Endothelial cell of umbilical vein (primary cell): Measurements from ENCODE around the gene AP1B1. TPM values are rescaled to one million over a fixed set of nuclear protein-coding genes. Genes with fewer than 3 reads are reported as not detected.

ENCODE experiments used
- BruUV-seq: library from RNA; stranded (reverse); fragments of 400-500 nt; replicated peaks from 2 replicates; lab custom pipeline; 2021; lab: Mats Ljungman, UMichigan
- CTCF ChIA-PET: fragments of 300-600, 350-600 bp; sonication (Branson Sonifier 250); formaldehyde crosslinking; loops from one replicate; lab custom pipeline; 2021; ENCODE audit warnings: antibody characterized with exemption, inconsistent platforms; lab: Charles Lee
- POLR2A ChIA-PET: fragments of 300-600, 350-600 bp; sonication (Branson Sonifier 250); formaldehyde crosslinking; loops from one replicate; lab custom pipeline; 2021; ENCODE audit warnings: antibody characterized with exemption, inconsistent platforms; lab: Charles Lee
- DNase-seq: peaks from one replicate; pipeline ENCODE4 v3.0.0-alpha.2; 2011; ENCODE audit warnings: low read depth, low spot score
- FAIRE-seq: peaks from 2 replicates; lab custom pipeline; 2011; peaks lifted over from hg19 to GRCh38; lab: Jason Lieb, UNC
- H2AFZ ChIP-seq: 2 replicates; pipeline ENCODE4 v1.6.0; 2012; ENCODE audit warnings: low read depth, low read length, control low read depth, inconsistent platforms
- H3K27ac ChIP-seq: 2 replicates; pipeline ENCODE4 v1.5.1; 2011; ENCODE audit warnings: low read depth, mild to moderate bottlenecking, control low read depth, low read length, moderate library complexity; ENCODE audit not compliant: insufficient read depth
- H3K27me3 ChIP-seq, 2 experiments: 2 replicates each; pipeline versions ENCODE4 v1.6.0 to v1.6.1; 2011; ENCODE audit warnings: low read length in 2 of 2, mixed read lengths in 1 of 2; ENCODE audit not compliant: control insufficient read depth in 2 of 2, insufficient read depth in 2 of 2
- H3K36me3 ChIP-seq, 2 experiments: 2 replicates in 1 of 2; 3 replicates in 1 of 2; pipeline ENCODE4 v1.5.1; 2011; ENCODE audit warnings: low read length in 2 of 2, mild to moderate bottlenecking in 1 of 2, moderate library complexity in 1 of 2; ENCODE audit not compliant: control insufficient read depth in 2 of 2, insufficient read depth in 2 of 2; ENCODE audit errors: extremely low read depth in 1 of 2
- H3K4me1 ChIP-seq: 3 replicates; pipeline ENCODE4 v1.5.1; 2011; ENCODE audit warnings: mild to moderate bottlenecking, low read length; ENCODE audit not compliant: control insufficient read depth, insufficient read depth; ENCODE audit errors: extremely low read depth
- H3K4me2 ChIP-seq: 2 replicates; pipeline ENCODE4 v1.6.1; 2011; ENCODE audit warnings: low read length, control low read depth, mixed read lengths; ENCODE audit not compliant: insufficient read depth
- H3K4me3 ChIP-seq, 3 experiments: fragments of 200-600 bp in 1 of 3; sonication (generic), shearing (Covaris generic) in 1 of 3; replicated peaks in 1 of 3; 2 replicates each; pipeline ENCODE4 v1.5.1; 2011 to 2016; ENCODE audit warnings: control low read depth in 3 of 3, low read length in 3 of 3, mild to moderate bottlenecking in 2 of 3, inconsistent platforms in 1 of 3, low read depth in 1 of 3, moderate library complexity in 1 of 3; ENCODE audit not compliant: insufficient read depth in 1 of 3
- H3K79me2 ChIP-seq: 2 replicates; pipeline ENCODE4 v1.6.0; 2012; ENCODE audit warnings: low read length, inconsistent platforms; ENCODE audit not compliant: control insufficient read depth, insufficient read depth
- H3K9ac ChIP-seq: replicated peaks from 2 replicates; pipeline ENCODE3; 2011; ENCODE audit warnings: low read length, control low read depth; ENCODE audit not compliant: insufficient read depth; ENCODE audit errors: extremely low read depth
- H3K9me1 ChIP-seq: replicated peaks from 3 replicates; pipeline ENCODE4 v1.6.0; 2011; ENCODE audit warnings: mild to moderate bottlenecking, low read length; ENCODE audit not compliant: control insufficient read depth, insufficient read depth; ENCODE audit errors: extremely low read depth
- H3K9me3 ChIP-seq: replicated peaks from 2 replicates; pipeline ENCODE4 v1.5.1; 2012; ENCODE audit warnings: low read length, inconsistent platforms; ENCODE audit not compliant: control insufficient read depth, insufficient read depth
- H4K20me1 ChIP-seq: replicated peaks from 2 replicates; pipeline ENCODE3; 2011; ENCODE audit warnings: mild to moderate bottlenecking, low read length; ENCODE audit not compliant: control insufficient read depth, insufficient read depth; ENCODE audit errors: extremely low read depth
- EZH2 ChIP-seq: IDR thresholded peaks from 2 replicates; pipeline ENCODE4 v1.6.1; 2012; ENCODE audit warnings: borderline replicate concordance, low read depth, mild to moderate bottlenecking, moderate library complexity, low read length, inconsistent platforms; ENCODE audit not compliant: severe bottlenecking
- FOS ChIP-seq: IDR thresholded peaks from 2 replicates; pipeline ENCODE4 v1.6.1; 2011; ENCODE audit warnings: mild to moderate bottlenecking, low read length, moderate library complexity, borderline replicate concordance; ENCODE audit not compliant: insufficient read depth
- GATA2 ChIP-seq: IDR thresholded peaks from 2 replicates; pipeline ENCODE4 v1.7.0; 2011; ENCODE audit warnings: low read depth, mild to moderate bottlenecking, moderate library complexity, mixed read lengths, low read length; ENCODE audit not compliant: insufficient read length, insufficient read depth
- JUN ChIP-seq: IDR thresholded peaks from 2 replicates; pipeline ENCODE4 v1.6.1; 2011; ENCODE audit warnings: borderline replicate concordance, low read depth; ENCODE audit not compliant: insufficient read length, insufficient read depth
- MYC ChIP-seq: IDR thresholded peaks from one replicate; pipeline ENCODE4 v1.6.1; 2011; ENCODE audit warnings: mild to moderate bottlenecking, low read depth, low read length
- POLR2A ChIP-seq: IDR thresholded peaks from 2 replicates; pipeline ENCODE4 v1.6.1; 2012; ENCODE audit warnings: low read depth, mild to moderate bottlenecking, control low read depth, low read length
- POLR2AphosphoS5 ChIP-seq: IDR thresholded peaks from 2 replicates; pipeline ENCODE4 v1.6.1; 2012; ENCODE audit warnings: low read depth, mild to moderate bottlenecking, control low read depth, low read length, moderate library complexity; ENCODE audit not compliant: insufficient read depth
- dilution Hi-C: fragments of 300-500 bp; cut with MboI; formaldehyde crosslinking; loops from one replicate; pipeline ENCODE4 v1.15.0; 2019; ENCODE audit warnings: low sequenced_read_pairs; ENCODE audit not compliant: extremely low pct_ligation_motif_present
- intact Hi-C: fragments of 100-400 bp; cut with micrococcal nuclease; formaldehyde crosslinking; loops from one replicate; pipeline ENCODE4 v1.10.0; 2022
- polyA plus RNA-seq, 4 experiments: library from polyadenylated mRNA; depleted of rRNA in 3 of 4; stranded (reverse) in 3 of 4; unstranded in 1 of 4; fragments of >200 nt; gene quantifications; 2 replicates each; pipeline versions ENCODE4 v1.2.1 to v1.2.3, GENCODE V29; 2011 to 2012; ENCODE audit warnings: missing spikeins in 1 of 4
- total RNA-seq: library from RNA; stranded (reverse); gene quantifications from 2 replicates; pipeline ENCODE4 v1.2.3, GENCODE V29; 2021
- TF ChIP-seq, protein P1 (sequence below): IDR thresholded peaks from 2 replicates; pipeline ENCODE4 v1.6.1; 2011; ENCODE audit not compliant: insufficient read depth, insufficient read length
- TF ChIP-seq, protein P2 (sequence below), 2 donors: IDR thresholded peaks; 1 replicate in 1 of 2; 2 replicates in 1 of 2; pipeline ENCODE4 v1.5.1; 2011; ENCODE audit warnings: low read length in 2 of 2, mild to moderate bottlenecking in 2 of 2, moderate library complexity in 2 of 2, control low read depth in 1 of 2, inconsistent platforms in 1 of 2, low read depth in 1 of 2; ENCODE audit not compliant: insufficient read depth in 1 of 2; ENCODE audit errors: extremely low read depth in 1 of 2

Gene AP1B1
- total and polyA plus RNA-seq, 2 donors (not counting 3 experiments of a cell fraction or from before 2014, with no cell fraction given), result 107 to 131 TPM

DNA sequence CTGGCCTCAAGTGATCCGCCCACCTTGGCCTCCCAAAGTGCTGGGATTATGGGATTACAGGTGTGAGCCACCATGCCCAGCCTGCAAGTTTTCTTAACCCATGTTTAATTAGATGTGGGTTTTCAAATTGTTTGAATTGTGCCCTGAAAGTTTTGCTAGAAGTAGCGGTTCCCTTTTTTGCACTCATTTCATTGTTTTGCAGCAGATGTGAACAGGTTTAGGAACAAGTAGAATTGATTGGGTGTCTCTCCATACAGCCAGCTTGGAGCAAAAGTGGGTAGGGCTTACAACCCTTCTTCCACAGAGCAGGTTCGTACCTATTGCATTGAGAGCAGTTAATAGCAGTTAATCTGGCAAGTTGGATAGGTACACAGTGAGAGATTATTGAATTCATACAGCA lies 104.2 kb downstream of the AP1B1 start:
- FAIRE-seq, result no peak
- Histone ChIP-seq H3K79me2 (peaks cover 66% of the 10 kb centered on the region), H3K27ac (no peak overlapping the region), H3K9me3 (no peaks in the 10 kb centered on the region), H3K4me3 (no peak overlapping the region), H3K9ac (no peak overlapping the region), H3K4me2 (no peak overlapping the region), H3K9me1 (no peaks in the 10 kb centered on the region), H2AFZ (no peak overlapping the region), H3K36me3 (peaks cover 35 to 50% of the 10 kb centered on the region in 2 experiments), H3K4me1 (no peaks in the 10 kb centered on the region), H3K27me3 (no peaks in the 10 kb centered on the region), H4K20me1 (peaks cover 7% of the 10 kb centered on the region)
- POLR2A ChIA-PET, result no interaction called here
- no peak for DNase-seq
- intact Hi-C loops, result no loop called here
- no peak for TF ChIP-seq JUN
- no peak for TF ChIP-seq POLR2A
- TF ChIP-seq, protein P1, sequence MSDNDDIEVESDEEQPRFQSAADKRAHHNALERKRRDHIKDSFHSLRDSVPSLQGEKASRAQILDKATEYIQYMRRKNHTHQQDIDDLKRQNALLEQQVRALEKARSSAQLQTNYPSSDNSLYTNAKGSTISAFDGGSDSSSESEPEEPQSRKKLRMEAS, result no peak
- no peak for TF ChIP-seq MYC
- no peak for TF ChIP-seq FOS
- CTCF ChIA-PET, result no interaction called here
- BruUV-seq, result no TSS peak
- dilution Hi-C loops, result no loop called here

DNA sequence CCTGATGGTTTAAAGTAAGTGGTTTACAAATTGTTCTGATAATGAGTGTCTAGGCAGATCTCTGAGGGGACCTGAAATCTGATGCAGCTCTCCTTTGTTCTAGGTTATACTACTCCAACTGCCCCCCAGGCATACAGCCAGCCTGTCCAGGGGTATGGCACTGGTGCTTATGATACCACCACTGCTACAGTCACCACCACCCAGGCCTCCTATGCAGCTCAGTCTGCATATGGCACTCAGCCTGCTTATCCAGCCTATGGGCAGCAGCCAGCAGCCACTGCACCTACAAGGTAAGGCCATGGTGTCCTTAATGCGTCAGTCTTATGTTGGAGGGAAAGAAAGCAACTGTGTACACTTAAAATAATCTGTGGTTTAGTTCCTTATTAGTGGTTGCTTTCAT lies 110.4 kb downstream of the AP1B1 start:
- Histone ChIP-seq H3K4me3 (no peak overlapping the region), H3K36me3 (peaks cover 33 to 54% of the 10 kb centered on the region in 2 experiments), H3K9me3 (no peaks in the 10 kb centered on the region), H3K27me3 (no peaks in the 10 kb centered on the region), H3K4me2 (no peak overlapping the region), H3K79me2 (peaks cover 86% of the 10 kb centered on the region), H3K4me1 (no peaks in the 10 kb centered on the region), H4K20me1 (peaks cover 8% of the 10 kb centered on the region), H3K27ac (no peak overlapping the region), H3K9me1 (no peaks in the 10 kb centered on the region), H2AFZ (no peak overlapping the region), H3K9ac (no peak overlapping the region)
- CTCF ChIA-PET, result no interaction called here
- DNase-seq (no peak), FAIRE-seq (no peak)
- dilution Hi-C loops (no loop called here), intact Hi-C loops (no loop called here)
- no TSS peak for BruUV-seq
- POLR2A ChIA-PET, result no interaction called here
- TF ChIP-seq EZH2 (no peak), FOS (no peak), MYC (no peak), POLR2A (no peak), GATA2 (no peak), POLR2AphosphoS5 (no peak), JUN (no peak)
- TF ChIP-seq, protein P1, result no peak
- TF ChIP-seq, protein P2, sequence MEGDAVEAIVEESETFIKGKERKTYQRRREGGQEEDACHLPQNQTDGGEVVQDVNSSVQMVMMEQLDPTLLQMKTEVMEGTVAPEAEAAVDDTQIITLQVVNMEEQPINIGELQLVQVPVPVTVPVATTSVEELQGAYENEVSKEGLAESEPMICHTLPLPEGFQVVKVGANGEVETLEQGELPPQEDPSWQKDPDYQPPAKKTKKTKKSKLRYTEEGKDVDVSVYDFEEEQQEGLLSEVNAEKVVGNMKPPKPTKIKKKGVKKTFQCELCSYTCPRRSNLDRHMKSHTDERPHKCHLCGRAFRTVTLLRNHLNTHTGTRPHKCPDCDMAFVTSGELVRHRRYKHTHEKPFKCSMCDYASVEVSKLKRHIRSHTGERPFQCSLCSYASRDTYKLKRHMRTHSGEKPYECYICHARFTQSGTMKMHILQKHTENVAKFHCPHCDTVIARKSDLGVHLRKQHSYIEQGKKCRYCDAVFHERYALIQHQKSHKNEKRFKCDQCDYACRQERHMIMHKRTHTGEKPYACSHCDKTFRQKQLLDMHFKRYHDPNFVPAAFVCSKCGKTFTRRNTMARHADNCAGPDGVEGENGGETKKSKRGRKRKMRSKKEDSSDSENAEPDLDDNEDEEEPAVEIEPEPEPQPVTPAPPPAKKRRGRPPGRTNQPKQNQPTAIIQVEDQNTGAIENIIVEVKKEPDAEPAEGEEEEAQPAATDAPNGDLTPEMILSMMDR (IDR thresholded peaks at IDR 0.05; ENCODE audit: extremely low read depth in 1 of 2, insufficient read depth in 1 of 2, low read depth in 1 of 2, low read length in 2 of 2), result no peak
